ENCODE results near the gene NDUFV1.
A peak's percentile ranks its signal among the peaks of the same experiment; 100 is the strongest.
"Not testable (repeated sequence)": the region's sequence is repeated elsewhere in the genome, so short reads cannot be mapped to it uniquely, and the experiment has no call there.

NDUFV1 gene

GRCh38 chr11:67648140-67648795 lies 41.5 kb downstream of the NDUFV1 start:
- H3K27ac ChIP-seq = peak overlapping the region in 3 of 21 experiments; percentile 9 to 57 (median 10)

DNA sequence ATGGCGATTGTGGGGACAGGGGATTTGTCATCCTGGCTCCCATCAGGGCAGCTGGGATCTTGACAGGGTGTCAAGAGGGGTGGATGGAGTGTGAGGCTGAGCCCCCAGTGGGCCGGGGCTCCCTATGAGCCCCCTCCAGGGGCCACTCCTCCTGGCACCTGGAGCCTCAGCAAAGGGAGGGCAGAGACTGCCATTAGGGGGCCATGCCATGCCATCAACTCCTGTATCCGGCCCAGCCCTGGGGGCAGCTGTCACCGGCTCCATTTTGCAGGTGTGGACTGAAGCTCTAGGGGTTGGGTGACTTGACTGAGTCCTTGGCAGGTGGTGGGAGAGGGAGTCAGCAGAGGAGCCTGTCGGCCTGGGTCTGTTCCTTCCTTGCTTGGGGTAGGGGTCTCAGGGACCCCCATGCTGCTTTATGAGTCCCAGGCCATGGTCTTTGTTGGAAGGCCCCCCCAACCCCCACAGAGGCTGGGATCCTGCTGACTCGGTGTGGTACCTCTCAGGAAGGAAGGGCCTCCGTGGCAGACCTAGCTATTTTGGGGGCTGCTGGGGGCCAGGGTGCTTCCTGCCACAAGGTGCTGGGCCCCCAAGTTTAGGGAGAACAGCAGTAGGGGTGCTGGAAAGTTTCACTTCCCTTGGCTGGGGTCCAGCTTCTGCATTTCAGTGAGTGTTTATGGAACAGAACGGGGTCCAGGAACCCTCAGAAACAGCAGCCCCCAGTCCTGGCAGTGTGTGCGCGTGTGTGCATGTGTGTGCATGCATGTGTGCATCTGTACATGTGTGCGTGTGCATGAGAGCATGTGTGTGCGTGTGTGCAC lies 42.3 kb downstream of the NDUFV1 start:
- H3K27ac ChIP-seq = peak overlapping the region in 3 of 21 experiments; percentile 9 to 57 (median 10)
- H3K4me3 ChIP-seq = no peak overlapping the region

More at GRCh38 chr11:67648140-67648795, 41.5 kb downstream of the NDUFV1 start:
- no peak overlapping the region for H3K4me3 ChIP-seq

GRCh38 chr11:67649634-67650510 lies 43.1 kb downstream of the NDUFV1 start:
- Histone ChIP-seq H3K27ac (peak overlapping the region in 11 of 21 experiments; percentile 29 to 89 (median 65)), H3K4me3 (peak overlapping the region in 5 of 7 experiments; percentile 24 to 41 (median 38))

DNA sequence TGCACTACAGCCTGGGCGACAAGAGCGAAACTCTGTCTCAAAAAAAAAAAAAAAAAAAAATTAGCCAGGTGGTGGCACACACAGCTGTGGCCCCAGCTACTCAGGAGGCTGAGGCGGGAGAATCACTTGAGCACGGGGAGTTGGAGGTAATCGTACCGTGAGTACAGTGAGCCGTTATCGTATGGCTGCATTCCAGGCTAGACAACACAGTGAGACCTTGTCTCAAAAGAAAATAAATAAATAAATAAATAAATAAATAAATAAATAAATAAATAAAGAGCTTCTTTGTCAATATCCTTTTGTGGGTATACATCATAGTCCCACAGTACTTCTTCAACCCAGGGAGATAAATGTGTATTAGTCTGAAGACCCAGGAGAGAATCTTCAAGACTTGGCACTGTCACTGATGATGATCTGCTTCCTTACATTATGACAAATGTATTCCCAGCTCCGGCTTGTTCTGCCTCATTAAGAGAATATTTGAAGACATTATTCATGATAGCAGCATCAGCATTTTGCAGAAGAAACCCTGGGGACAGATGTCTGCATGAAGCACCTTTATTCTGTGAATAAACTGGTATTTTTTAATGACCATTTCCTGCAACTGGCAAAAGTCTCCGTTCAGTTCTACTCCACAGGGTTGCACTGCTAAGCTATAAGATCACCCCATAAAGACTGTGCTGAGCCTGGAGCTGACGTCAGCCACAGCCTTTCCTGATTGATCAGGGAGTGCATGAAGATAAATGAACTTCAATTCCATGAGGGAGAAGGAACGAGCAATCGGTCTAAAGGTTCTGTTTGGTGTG lies 45.4 kb downstream of the NDUFV1 start:
- Histone ChIP-seq H3K27ac (no peak overlapping the region), H3K4me3 (no peak overlapping the region)

- Histone ChIP-seq H3K27ac (no peak overlapping the region), H3K4me3 (no peak overlapping the region)
These were observed 46.5 kb downstream of the NDUFV1 start for GRCh38 chr11:67652965-67653845.

- no peak overlapping the region for H3K4me3 ChIP-seq
- H3K27ac ChIP-seq = no peak overlapping the region
These were observed 47.5 kb downstream of the NDUFV1 start for GRCh38 chr11:67654225-67654624.

GRCh38 chr11:67656278-67656922 lies 49.7 kb downstream of the NDUFV1 start:
- H3K4me3 ChIP-seq = no peak overlapping the region
- peak overlapping the region in 5 of 21 experiments; percentile 2 to 47 (median 29) for H3K27ac ChIP-seq

- Histone ChIP-seq H3K27ac (peak overlapping the region in 5 of 21 experiments; percentile 2 to 48 (median 17)), H3K4me3 (no peak overlapping the region)
These were observed 50.6 kb downstream of the NDUFV1 start for GRCh38 chr11:67657300-67657699.

DNA sequence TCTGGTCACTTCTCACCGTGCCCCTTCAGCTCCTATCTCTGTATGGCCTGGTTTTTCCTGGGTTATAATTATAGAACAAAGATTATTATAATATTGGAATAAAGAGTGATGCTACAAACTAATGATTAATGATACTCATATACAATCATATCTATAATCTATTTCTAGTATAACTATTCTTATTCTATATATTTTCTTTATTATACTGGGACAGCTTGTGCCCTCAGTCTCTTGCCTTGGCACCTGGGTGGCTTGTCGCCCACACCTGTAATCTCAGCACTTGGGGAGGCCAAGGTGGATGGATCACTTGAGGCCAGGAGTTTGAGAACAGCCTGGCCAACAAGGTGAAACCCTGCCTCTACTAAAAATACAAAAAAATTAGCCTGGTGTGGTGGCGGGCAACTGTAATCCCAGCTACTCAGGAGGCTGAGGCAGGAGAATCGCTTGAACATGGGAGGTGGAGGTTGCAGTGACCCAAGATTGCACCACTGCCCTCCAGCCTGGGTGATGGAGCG lies 53.0 kb downstream of the NDUFV1 start:
- H3K4me3 ChIP-seq, H3K27ac ChIP-seq: not testable (repeated sequence)

GRCh38 chr11:67660752-67661151 lies 54.0 kb downstream of the NDUFV1 start:
- not testable (repeated sequence) for H3K4me3 ChIP-seq, H3K27ac ChIP-seq
